Panc1 (cell line): Measurements from ENCODE around the gene C8A. TPM values are rescaled to one million over a fixed set of nuclear protein-coding genes. Genes with fewer than 3 reads are reported as not detected.

ENCODE experiments used
- ATAC-seq: fragments of 200-7000 bp; cut with Tn5 transposase; 2 replicates; pipeline ENCODE4 v1.9.1; 2020; ENCODE audit warnings: mild to moderate bottlenecking, moderate library complexity
- BruUV-seq: library from RNA; stranded (reverse); fragments of 400-500 nt; replicated peaks from 2 replicates; lab custom pipeline; 2021; lab: Mats Ljungman, UMichigan
- CTCF ChIA-PET: fragments of 300-600 bp; sonication (Branson Sonifier 250); formaldehyde crosslinking; loops from one replicate; lab custom pipeline; 2022; ENCODE audit warnings: antibody characterized with exemption; lab: Charles Lee
- POLR2A ChIA-PET: fragments of 300-600 bp; sonication (Branson Sonifier 250); formaldehyde crosslinking; loops from one replicate; lab custom pipeline; 2022; ENCODE audit warnings: antibody characterized with exemption; lab: Charles Lee
- DNase-seq: peaks from one replicate; pipeline ENCODE4 v3.0.0-alpha.2; 2010; ENCODE audit warnings: low read depth, low spot score
- H3K27ac ChIP-seq: 2 replicates; pipeline ENCODE4 v1.5.1; 2011; ENCODE audit warnings: mild to moderate bottlenecking, low read length, inconsistent platforms
- H3K27me3 ChIP-seq: fragments of 200-500 bp; sonication (Bioruptor generic); 2 replicates; pipeline ENCODE4 v1.6.0; 2014; ENCODE audit warnings: low read length, inconsistent platforms; ENCODE audit not compliant: control insufficient read depth, insufficient read depth
- H3K36me3 ChIP-seq: fragments of 200-500 bp; sonication (Bioruptor generic); 2 replicates; pipeline ENCODE4 v1.5.1; 2014; ENCODE audit warnings: inconsistent platforms, mild to moderate bottlenecking, low read length, moderate library complexity; ENCODE audit not compliant: control insufficient read depth, insufficient read depth
- H3K4me1 ChIP-seq: 2 replicates; pipeline ENCODE4 v1.5.1; 2011; ENCODE audit warnings: inconsistent platforms, mild to moderate bottlenecking, low read length, moderate library complexity; ENCODE audit not compliant: control insufficient read depth, insufficient read depth
- H3K4me3 ChIP-seq, 2 experiments: 2 replicates each; pipeline ENCODE4 v1.5.1; 2011 to 2012; ENCODE audit warnings: low read depth in 2 of 2, low read length in 2 of 2, mild to moderate bottlenecking in 2 of 2, inconsistent platforms in 1 of 2, moderate library complexity in 1 of 2
- H3K9me3 ChIP-seq: fragments of 200-500 bp; sonication (Bioruptor generic); 2 replicates; pipeline ENCODE4 v1.5.1; 2014; ENCODE audit warnings: low read depth, mild to moderate bottlenecking, inconsistent platforms, low read length, moderate library complexity; ENCODE audit not compliant: control insufficient read depth, insufficient read depth
- CTCF ChIP-seq: fragments of 450-650 bp; IDR thresholded peaks from 2 replicates; pipeline ENCODE4 v1.5.1; 2017; ENCODE audit warnings: mild to moderate bottlenecking
- POLR2AphosphoS5 ChIP-seq: IDR thresholded peaks from 2 replicates; pipeline ENCODE4 v1.6.1; 2012; ENCODE audit warnings: mild to moderate bottlenecking, low read depth, low read length, moderate library complexity
- REST ChIP-seq, 2 experiments: IDR thresholded peaks; 2 replicates each; pipeline ENCODE4 v1.6.1; 2011 to 2012; ENCODE audit warnings: low read depth in 2 of 2, control low read depth in 1 of 2, low read length in 1 of 2, mild to moderate bottlenecking in 1 of 2, moderate library complexity in 1 of 2; ENCODE audit not compliant: insufficient read depth in 1 of 2
- SIN3A ChIP-seq: IDR thresholded peaks from 2 replicates; pipeline ENCODE4 v1.6.1; 2012; ENCODE audit warnings: low read depth, mild to moderate bottlenecking, low read length, moderate library complexity, borderline replicate concordance; ENCODE audit not compliant: insufficient read depth
- TCF7L2 ChIP-seq: IDR thresholded peaks from 2 replicates; pipeline ENCODE4 v1.6.1; 2011; ENCODE audit warnings: mild to moderate bottlenecking, low read depth, low read length, inconsistent platforms
- in situ Hi-C: cut with HindIII; loops from 2 replicates; pipeline ENCODE4 v1.10.0; 2016; ENCODE audit warnings: low sequenced_read_pairs, low pct_unique_long_range_greater_than_20kb
- intact Hi-C: fragments of 100-400 bp; cut with micrococcal nuclease; formaldehyde crosslinking; loops from one replicate; pipeline ENCODE4 v1.10.0; 2022; ENCODE audit not compliant: unreplicated experiment
- total RNA-seq: library from RNA; stranded (reverse); gene quantifications from one replicate; pipeline ENCODE4 v1.2.1, GENCODE V29; 2021; ENCODE audit not compliant: unreplicated experiment

The C8A gene
- total RNA-seq, 1 experiment from 2014 or later = not detected

GRCh38 chr1:56905667-56906066, 51.1 kb downstream of the C8A start:
- H3K36me3 ChIP-seq = no peaks in the 10 kb centered on the region
- no peak overlapping the region for H3K27ac ChIP-seq
- no peaks in the 10 kb centered on the region; the same call in none of the 2 replicates for H3K27me3 ChIP-seq
- intact Hi-C loops (no loop called here), in situ Hi-C loops (no loop called here)
- DNase-seq = no peak
- H3K4me1 ChIP-seq = no peaks in the 10 kb centered on the region
- ChIA-PET CTCF (no interaction called here), POLR2A (no interaction called here)
- TF ChIP-seq TCF7L2 (no peak), REST (IDR thresholded peaks at IDR 0.05; ENCODE audit: insufficient read depth in 1 of 2, low read depth in 2 of 2, low read length in 1 of 2) (no peak), POLR2AphosphoS5 (no peak), SIN3A (no peak), CTCF (no peak)
- no peaks in the 10 kb centered on the region for H3K9me3 ChIP-seq
- no peak overlapping the region for H3K4me3 ChIP-seq
- BruUV-seq = no TSS peak
- no peak for ATAC-seq

GRCh38 chr1:56908619-56909221, 54.1 kb downstream of the C8A start:
- POLR2A ChIA-PET = no interaction called here
- Histone ChIP-seq H3K36me3 (no peaks in the 10 kb centered on the region), H3K4me3 (no peak overlapping the region), H3K9me3 (no peaks in the 10 kb centered on the region), H3K4me1 (no peaks in the 10 kb centered on the region), H3K27ac (no peak overlapping the region), H3K27me3 (no peaks in the 10 kb centered on the region; the same call in 1 of the 2 replicates)
- TF ChIP-seq SIN3A = no peak
- TF ChIP-seq REST (IDR thresholded peaks at IDR 0.05; ENCODE audit: insufficient read depth in 1 of 2, low read depth in 2 of 2, low read length in 1 of 2) = no peak
- TF ChIP-seq POLR2AphosphoS5 = no peak
- no peak for TF ChIP-seq CTCF
- intact Hi-C loops = no loop called here
- no TSS peak for BruUV-seq
- in situ Hi-C loops = no loop called here
- no peak for DNase-seq
- CTCF ChIA-PET = no interaction called here
- ATAC-seq = no peak
